Progenitor cell of endocrine pancreas (in vitro differentiated cells): ENCODE results near the gene ACBD4. TPM values are rescaled to one million over a fixed set of nuclear protein-coding genes. Genes with fewer than 3 reads are reported as not detected.

Source experiments
- DNase-seq: peaks from one replicate; pipeline ENCODE4 v3.0.0; 2021; ENCODE audit warnings: low spot score; ENCODE audit not compliant: unreplicated experiment
- H3K27ac Mint-ChIP-seq: 2 replicates; pipeline ENCODE4 v1.8.0; 2021; ENCODE audit warnings: mild to moderate bottlenecking, moderate library complexity, mixed read lengths
- H3K27me3 Mint-ChIP-seq: 2 replicates; pipeline ENCODE4 v1.8.0; 2021; ENCODE audit warnings: mixed read lengths
- H3K36me3 Mint-ChIP-seq: 2 replicates; pipeline ENCODE4 v1.8.0; 2022; ENCODE audit warnings: mixed read lengths; ENCODE audit not compliant: insufficient read depth
- H3K4me1 Mint-ChIP-seq: 2 replicates; pipeline ENCODE4 v1.8.0; 2021; ENCODE audit warnings: low read depth, mixed read lengths
- H3K4me3 Mint-ChIP-seq: 2 replicates; pipeline ENCODE4 v1.8.0; 2021; ENCODE audit warnings: low read depth, mild to moderate bottlenecking, moderate library complexity, mixed read lengths
- H3K9me3 Mint-ChIP-seq: 2 replicates; pipeline ENCODE4 v1.8.0; 2021; ENCODE audit warnings: low read depth, mixed read lengths
- total RNA-seq: library from RNA; stranded (reverse); gene quantifications from 2 replicates; pipeline ENCODE4 v1.2.1, GENCODE V29; 2021
- TF ChIP-seq, protein P1 (sequence below): fragments of 200-600 bp; sonication (generic); IDR thresholded peaks from one replicate; pipeline ENCODE4 v1.5.0; 2021; ENCODE audit warnings: antibody characterized with exemption, mild to moderate bottlenecking; ENCODE audit not compliant: unreplicated experiment

ACBD4 gene
- total RNA-seq, 1 donor from 2014 or later: 14.1 TPM

DNA sequence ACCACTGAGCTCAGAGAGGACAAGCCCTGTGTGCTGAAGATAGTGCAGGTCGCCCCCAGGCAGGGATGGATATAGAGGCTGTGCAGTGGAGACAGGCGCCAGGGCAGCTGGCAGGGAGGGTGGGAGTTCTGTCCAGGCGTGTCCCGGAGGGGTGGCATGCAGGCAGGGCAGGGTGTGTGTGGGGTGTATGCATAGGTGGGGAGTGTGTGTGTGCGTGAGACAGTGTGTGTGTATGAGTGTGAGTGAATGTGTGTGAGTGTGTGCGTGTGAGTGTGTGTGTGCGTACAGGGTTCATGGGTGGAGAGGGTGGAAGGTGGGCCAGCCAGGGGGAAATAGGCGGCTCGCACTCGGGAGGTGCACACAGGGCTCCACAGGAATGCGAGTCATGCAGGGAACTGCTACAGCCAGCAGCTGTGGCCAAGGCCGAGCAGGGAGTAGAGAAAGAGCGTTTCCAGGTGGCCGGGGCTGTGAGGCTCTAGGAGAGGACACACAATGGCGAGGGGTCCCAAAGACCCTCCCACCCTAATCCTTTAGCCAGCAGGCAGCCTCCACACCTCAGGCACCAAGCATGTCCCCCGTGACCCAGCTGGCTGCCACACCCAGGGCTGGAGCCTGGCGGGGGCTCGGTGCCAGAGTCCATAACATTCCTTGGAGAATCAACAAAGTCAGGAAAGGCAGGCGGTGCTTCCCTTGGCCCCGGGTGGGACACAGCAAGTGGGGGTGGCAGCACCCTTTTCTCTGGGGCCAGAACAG lies 7.8 kb upstream of the ACBD4 start:
- Mint-ChIP-seq H3K9me3 (no peaks in the 10 kb centered on the region), H3K36me3 (no peaks in the 10 kb centered on the region), H3K27me3 (no peaks in the 10 kb centered on the region), H3K4me1 (peaks cover 21% of the 10 kb centered on the region), H3K4me3 (peak overlapping the region; percentile 19), H3K27ac (peak overlapping the region; percentile 87)
- DNase-seq: no peak
- TF ChIP-seq, protein P1, sequence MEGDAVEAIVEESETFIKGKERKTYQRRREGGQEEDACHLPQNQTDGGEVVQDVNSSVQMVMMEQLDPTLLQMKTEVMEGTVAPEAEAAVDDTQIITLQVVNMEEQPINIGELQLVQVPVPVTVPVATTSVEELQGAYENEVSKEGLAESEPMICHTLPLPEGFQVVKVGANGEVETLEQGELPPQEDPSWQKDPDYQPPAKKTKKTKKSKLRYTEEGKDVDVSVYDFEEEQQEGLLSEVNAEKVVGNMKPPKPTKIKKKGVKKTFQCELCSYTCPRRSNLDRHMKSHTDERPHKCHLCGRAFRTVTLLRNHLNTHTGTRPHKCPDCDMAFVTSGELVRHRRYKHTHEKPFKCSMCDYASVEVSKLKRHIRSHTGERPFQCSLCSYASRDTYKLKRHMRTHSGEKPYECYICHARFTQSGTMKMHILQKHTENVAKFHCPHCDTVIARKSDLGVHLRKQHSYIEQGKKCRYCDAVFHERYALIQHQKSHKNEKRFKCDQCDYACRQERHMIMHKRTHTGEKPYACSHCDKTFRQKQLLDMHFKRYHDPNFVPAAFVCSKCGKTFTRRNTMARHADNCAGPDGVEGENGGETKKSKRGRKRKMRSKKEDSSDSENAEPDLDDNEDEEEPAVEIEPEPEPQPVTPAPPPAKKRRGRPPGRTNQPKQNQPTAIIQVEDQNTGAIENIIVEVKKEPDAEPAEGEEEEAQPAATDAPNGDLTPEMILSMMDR: no peak

DNA sequence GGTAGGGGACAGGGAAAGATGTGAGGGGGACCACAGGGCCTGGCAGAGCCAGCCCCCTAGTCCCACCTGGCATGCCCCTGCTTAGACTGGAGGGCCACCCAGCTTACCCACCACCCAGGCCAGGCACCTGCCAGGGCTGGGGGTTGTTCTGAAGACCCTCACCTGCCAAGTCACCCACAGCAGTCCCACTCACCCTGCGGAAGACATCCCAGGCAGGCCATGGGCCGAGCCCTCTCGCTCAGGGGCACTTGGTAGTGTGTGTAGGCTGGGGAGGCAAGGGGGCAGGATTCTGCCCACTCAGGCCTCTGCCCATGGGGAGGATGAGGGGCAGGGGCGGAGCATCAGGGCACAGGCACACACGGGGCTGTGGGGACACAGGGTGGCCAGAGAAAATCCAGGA lies 7.2 kb upstream of the ACBD4 start:
- Mint-ChIP-seq H3K9me3 (no peaks in the 10 kb centered on the region), H3K36me3 (no peaks in the 10 kb centered on the region), H3K4me1 (peaks cover 15% of the 10 kb centered on the region), H3K27ac (peak overlapping the region; percentile 87), H3K4me3 (no peak overlapping the region), H3K27me3 (no peaks in the 10 kb centered on the region)
- no peak for DNase-seq
- TF ChIP-seq, protein P1: no peak

DNA sequence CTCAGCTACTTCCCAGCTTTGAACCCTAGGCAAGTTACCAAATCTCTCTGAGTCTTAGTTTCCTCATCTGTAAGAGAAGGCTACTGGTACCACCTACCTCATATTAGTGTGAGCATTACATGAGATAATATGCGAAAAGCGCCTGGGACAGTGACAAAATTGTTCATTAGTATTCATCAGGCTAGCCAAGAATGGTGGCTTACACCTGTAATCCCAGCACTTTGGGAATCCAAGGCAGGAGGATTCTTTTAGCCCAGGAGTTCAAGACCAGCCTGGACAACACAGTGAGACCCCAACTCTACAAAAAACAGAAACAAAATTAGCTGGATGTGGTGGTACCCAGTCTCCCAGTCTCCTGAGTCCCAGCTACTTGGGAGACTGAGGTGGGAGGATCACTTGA lies 6.5 kb upstream of the ACBD4 start:
- Mint-ChIP-seq H3K4me1 (peaks cover 14% of the 10 kb centered on the region), H3K4me3 (no peak overlapping the region), H3K27ac (no peak overlapping the region), H3K36me3 (no peaks in the 10 kb centered on the region), H3K9me3 (no peaks in the 10 kb centered on the region), H3K27me3 (no peaks in the 10 kb centered on the region)
- TF ChIP-seq, protein P1: no peak
- no peak for DNase-seq

DNA sequence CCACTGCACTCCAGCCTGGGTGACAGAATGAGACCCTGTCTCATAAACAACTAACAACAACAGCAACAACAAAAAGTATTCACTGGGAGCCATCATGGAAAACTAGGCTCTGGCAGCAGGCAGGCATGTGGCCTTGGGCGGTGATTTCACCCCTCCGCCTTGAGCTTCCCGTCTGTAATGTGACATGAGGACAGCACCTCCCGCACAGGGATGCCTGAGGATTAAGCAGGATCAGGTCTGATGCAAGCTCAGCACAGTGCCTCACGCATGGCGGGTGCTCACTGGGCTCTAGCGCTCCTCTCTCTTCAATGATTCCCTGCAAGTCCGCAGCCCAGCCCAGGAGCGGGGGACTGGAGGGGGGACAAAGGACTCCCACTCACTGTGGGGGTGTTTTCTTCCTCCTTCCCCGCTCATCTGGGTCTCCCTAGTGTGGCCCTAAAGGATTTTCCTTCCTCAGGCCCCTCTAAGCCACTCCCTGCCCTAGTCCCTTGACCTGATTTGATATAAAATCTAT lies 6.0 kb upstream of the ACBD4 start:
- Mint-ChIP-seq H3K9me3 (no peaks in the 10 kb centered on the region), H3K36me3 (no peaks in the 10 kb centered on the region), H3K27ac (no peak overlapping the region), H3K27me3 (no peaks in the 10 kb centered on the region), H3K4me1 (peaks cover 14% of the 10 kb centered on the region), H3K4me3 (no peak overlapping the region)
- DNase-seq: no peak
- TF ChIP-seq, protein P1: no peak

DNA sequence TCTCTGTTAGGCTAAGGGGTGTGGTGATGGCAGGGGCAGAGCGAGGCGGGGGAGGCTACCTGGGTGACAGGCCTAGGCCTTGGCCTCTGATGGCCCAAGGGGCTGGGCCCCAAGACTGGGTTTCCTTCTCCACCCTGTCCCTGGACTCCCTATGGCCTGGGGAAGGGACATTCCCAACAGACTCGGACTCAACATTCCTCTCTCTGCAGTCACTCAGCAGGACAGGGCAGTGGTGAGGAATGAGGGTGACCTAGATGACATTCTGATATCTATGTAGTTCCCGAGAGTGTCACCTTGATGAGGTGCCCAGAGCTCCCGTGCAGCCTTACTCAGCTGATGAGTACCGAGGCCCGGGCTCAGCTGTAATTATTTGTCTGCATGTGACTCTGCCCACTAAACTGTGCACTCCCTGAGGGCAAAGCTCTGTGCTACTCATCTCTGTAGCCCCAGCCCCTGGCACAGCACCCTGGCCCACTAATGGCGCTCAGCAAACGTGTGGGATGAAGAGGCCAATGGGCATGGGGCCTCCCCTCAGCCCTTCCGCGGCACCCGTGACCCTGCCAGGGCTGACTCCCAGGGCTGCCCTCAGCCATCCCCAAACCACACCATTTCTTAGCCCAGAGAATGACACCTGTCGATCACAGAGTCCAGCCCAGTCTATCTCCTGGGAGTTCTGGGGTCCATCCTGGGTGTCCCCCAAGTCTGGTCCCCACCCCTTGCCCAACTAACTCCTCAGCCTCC lies 5.4 kb upstream of the ACBD4 start:
- peaks cover 13% of the 10 kb centered on the region for H3K4me1 Mint-ChIP-seq
- H3K27ac Mint-ChIP-seq: no peak overlapping the region
- no peaks in the 10 kb centered on the region for H3K9me3 Mint-ChIP-seq
- no peak for DNase-seq
- TF ChIP-seq, protein P1: no peak
- H3K27me3 Mint-ChIP-seq: no peaks in the 10 kb centered on the region
- H3K36me3 Mint-ChIP-seq: peaks cover under 1% of the 10 kb centered on the region
- H3K4me3 Mint-ChIP-seq: peak overlapping the region; percentile 33
